Kidney glomerular epithelial cell (primary cell): Measurements from ENCODE around the gene PDE6A.
A peak's percentile ranks its signal among the peaks of the same experiment; 100 is the strongest.
"Not testable (repeated sequence)": the region's sequence is repeated elsewhere in the genome, so short reads cannot be mapped to it uniquely, and the experiment has no call there.

ENCODE experiments used
- DNase-seq: peaks from one replicate; lab custom pipeline; 2025; lab: John Stamatoyannopoulos, UW

Gene PDE6A

DNA sequence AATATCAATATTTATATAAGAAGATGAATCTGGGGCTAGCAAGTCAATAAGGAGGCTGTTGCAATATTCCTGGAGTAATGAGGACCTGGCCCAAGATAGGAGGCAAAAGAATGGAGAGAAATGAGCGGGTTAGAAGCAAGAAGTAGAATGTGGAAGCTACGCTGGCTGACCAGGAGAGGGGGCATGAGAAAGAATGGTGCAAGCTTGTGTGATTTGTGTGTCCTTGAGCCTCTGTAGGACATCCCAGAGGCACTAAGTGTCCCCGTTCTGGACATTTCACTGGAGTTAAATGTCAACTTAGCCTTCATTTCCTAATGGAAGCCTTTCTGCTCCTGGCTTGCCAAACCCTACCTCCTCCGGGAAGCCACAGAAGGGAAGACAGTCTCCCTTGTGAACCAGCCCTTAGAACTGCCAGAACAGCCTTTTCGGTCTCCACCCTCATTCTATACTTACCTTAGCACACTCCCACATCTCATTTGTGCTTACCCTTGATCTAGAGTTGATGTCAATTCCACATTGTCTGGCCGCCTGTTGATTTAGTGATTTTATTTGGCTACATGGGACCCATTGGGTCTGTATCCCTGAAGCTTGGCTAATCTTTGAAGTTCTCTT is 6.7 kb upstream of the PDE6A start:
- DNase-seq, result no peak

DNA sequence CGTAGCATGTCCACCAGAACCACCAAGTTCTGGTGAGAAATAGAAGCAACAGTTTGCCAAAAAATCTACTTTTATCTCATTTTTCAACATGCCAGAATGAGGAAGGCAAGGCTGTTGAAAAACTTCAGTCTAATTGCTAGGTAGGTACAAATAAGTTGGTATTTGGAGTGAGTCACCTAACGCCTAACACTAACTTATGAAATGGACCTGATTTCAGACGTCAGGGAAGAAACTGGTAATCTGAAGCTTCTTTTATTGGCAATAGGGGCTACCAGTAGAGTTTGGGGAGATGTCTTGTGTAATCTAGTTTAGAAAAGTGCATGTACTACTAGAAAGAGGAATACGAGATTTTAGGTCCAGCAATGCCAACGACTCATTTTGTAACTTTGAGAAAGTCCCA is 4.4 kb upstream of the PDE6A start:
- DNase-seq, result no peak

DNA sequence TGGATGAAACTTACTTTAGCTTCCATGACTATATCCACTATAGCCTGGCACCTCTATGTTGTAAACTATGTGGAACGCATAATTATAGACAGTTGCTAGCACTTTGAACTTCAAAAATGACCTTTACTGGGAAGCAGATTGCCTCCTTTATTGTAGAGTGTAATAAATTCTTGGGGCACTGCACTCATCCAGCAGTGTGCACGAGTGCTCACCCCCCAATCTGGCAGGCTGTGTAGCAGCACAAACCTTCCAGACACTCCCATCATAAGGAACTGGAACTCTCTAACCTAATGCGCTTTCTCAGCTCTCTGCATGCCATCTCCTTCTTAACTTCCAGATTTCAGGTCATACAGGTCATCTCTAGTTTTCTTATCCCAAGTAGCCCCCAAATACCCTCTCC is 1.5 kb upstream of the PDE6A start:
- DNase-seq, result no peak

DNA sequence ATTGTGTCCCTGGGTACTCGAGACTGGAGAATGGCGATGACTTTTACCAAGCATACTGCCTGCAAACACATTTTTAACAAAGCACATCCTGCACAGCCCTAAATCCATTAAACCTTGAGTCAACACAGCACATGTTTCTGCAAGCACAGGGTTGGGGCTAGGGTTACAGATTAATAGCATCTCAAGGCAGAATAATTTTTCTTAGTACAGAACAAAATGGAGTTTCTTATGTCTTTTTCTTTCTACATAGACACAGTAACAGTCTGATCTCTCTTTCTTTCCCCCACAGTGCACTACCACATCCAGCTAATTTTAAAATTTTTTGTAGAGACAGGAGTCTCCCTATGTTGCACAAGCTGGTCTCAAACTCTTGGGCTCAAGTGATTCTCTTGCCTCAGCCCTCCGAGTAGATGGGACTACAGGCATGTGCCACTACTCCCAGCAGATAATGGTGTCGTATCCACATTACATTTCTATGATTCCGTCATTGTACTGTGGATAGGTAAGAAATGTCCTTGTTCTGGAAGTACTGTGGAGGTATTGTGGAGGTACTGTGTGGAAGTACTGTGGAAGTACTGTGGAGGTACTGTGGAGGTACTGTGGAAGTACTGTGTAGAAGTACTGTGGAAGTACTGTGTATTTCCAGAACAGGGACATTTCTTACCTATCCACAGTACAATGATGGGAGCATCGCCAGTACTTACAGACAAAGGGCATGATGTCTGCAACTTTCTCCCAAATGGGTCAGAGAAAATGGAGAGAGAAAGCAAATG is 1.2 kb downstream of the PDE6A start:
- not testable (repeated sequence) for DNase-seq

DNA sequence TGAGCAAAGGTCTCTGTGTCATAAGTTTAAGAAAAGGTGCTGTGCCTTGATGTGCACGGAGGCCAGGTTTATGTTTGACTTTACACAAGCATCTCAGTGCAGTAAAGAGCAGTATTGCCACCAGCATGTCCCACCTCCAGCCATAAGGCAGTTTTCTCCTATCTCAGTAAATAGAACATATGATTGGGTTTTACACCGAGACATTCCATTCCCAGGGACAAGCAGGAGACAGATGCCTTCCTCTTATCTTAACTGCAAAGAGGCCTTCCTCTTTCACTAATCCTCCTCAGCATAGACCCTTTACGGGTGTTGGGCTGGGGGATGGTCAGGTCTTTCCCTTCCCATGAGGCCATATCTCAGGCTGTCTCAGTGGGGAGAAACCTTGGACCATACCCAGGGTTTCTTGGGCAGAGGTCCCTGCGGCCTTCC is 1.8 kb downstream of the PDE6A start:
- DNase-seq, result not testable (repeated sequence)

DNA sequence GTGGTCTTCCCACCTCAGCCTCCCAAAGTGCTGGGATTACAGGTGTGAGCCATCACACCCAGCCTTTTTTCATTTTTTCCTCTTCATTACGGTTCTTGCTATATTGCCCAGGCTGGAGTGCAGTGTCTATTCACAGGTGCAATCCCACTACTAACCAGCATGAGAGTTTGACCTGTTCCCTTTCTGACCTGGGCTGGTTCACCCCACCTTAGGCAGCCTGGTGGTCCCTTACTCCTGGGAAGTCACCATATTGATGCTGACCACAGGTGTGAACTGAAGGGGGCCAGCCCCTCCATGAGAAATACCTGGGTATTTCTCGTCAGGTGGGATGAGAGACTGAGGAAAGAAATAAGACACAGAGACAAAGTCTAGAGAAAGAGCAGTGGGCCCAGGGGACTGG is 2.4 kb downstream of the PDE6A start:
- DNase-seq, result no peak

DNA sequence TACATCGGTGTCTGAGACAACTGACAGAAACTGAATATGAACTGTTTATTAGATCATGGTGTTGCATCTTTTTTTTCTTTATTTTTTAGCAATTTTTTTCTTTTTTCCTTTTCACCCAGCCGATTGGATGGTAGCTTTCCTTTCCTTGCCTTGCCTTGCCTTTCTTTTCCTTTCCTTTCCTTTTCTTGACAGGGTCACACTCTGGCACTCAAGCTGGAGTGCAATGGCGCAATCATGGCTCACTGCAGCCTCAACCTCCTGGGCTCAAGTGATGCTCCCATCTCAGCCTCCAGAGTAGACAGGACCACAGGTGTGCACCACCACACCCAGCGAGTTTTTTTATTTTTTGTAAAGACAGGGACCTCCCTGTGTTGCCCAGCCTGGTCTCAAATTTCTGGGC is 2.8 kb downstream of the PDE6A start:
- no peak for DNase-seq

DNA sequence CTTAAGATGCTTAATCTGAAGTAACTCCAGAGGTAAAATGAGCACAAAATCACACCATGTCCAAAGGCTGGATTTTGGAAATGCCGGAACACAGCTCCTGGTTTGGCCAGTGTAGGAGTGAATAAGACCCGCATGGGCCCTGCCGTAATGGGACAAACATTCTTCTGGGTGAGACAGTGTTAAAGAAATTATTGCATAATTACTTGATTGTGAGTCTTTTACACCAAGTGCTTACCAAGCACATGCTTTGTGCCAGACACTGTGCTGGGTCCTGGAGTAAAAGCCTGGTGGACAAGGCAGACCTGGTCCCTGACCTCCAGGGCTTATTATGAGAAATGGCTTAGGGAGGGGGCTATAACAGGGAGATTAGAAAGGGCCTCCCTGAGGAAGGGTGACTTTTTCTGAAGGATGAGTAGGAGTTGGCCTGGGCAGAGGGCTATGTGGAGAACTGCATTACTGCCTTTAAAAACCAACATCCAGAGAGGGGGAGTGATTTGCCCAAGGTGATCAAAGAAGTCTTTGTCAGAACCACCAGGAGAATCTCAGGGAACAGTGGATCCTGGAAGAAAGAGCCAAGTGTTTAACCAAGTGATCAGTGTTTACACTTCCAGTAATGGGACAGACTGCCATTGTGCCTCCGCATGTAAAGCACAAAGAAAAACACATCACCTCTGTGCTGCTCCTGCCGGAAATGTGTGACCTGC is 3.5 kb downstream of the PDE6A start:
- no peak for DNase-seq

DNA sequence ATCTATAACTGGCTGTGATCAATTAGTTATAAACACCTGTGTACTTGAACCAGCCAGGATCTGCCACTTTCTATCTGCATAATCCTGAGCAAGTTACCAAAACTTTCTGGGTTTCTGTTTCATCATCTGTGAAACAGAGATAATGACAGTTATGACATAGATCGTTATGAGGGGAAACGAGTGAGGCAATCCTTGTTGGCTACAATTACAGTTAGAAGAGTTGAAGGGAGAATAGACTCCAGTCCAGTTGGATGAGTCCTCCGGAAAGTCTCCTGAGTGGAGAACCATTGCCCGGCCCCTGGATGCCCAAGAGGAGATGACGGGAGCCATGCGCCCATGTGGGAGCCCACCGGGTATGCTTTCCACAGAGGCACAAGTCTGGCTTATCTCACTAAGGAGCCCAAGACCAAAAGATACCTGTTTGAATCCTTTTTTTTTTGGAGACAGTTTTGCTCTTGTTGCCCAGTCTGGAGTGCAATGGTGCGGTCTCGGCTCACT is 4.5 kb downstream of the PDE6A start:
- no peak for DNase-seq

DNA sequence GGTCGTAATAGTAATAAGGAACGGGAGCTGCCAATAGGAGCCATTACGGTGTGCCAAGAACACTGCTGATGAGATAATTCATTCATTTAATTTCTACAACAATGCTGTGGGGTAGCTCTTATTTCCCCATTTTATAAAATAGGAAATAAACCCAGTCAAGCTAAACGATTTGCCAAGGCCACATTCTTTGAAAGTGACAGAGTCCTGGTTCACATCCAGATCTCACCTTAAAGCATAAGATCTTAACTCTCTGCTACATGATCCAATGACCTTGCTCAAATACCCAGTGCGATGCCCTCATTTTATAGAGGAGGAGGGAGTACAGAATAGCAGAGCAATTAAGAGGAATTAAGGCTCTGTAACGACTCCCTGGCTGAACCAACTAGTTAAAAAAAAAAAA is 5.0 kb downstream of the PDE6A start:
- DNase-seq, result peak; percentile 46

DNA sequence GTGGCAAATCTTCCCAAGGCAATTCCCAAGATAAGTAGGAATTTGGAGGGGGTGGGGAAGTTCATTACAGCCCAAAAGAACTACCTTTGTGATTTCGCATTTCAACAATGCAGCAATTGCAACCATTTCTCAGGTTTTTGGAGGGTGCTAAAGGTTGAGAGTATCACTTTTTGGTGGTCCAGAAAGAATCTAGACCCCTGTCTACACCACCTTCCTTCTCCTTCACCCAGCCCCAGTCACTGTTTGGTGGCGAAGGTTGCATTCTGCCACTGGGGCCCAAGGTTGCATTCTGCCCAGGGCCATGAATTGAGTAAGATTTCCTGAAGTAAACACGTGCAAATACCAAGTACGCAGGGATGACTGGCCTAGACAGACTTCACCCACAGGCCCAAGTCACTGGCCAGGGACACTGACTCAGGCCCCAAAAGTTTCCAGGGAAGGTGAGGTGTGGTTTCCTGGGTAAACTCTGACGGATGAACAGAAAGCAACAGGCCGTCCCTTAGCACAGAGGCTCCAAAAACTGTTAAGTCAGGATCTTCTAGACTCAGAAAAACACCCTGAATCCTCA is 5.7 kb downstream of the PDE6A start:
- peak; percentile 82 for DNase-seq

DNA sequence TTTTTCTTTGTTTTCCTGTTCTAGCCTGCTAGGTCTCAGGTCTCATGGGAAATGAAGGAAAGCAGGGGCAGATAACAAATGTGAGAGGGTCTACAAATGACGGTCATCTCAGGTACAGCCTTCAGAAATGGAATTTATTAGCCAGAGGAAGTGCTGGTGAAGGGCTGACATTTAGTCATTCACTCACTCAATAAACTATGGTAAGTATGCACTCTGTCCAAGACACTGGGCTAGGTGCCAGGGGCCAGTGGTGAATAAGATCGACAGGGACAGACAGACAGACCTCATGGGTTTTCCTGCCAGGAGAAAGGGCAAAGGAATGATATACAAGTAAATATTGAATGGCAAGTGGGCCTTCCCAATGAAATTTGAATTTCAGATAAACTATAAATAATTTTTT is 6.3 kb downstream of the PDE6A start:
- DNase-seq, result peak; percentile 52

DNA sequence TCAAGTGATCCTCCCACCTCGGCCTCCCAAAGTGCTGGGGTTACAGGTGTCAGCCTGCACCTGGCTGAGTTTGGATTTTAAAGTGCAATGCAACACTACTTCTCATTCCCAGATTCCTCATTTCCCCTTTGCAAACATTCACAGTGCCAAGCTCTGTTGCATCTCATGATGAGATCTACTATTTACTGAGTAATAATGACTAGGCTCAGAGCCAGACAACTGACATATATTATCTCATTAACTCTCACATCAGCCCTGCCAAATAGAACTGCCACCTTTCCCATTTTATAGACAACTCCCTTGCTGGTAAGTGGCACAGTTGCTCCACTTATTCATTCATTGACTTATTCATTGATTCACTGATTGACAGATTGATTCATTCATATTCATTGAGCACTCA is 7.0 kb downstream of the PDE6A start:
- peak; percentile 16 for DNase-seq

DNA sequence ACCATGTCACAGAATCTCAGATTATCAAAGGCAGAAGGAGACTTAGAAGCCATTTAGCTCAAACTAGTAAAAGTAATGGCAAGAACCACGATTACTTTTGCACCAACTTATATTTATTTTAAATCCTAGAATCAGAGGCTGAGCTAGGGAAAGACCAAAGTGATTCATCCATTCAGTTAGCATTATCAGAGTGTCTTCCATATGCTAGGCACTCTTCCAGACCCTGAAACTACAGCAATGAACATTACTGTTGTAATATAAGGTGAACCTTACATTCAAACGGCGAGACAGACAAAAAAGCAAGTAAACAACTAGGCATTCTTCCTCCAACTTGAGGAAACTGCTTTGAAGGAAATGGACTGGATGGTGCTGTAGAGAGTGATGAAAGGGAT is 7.9 kb downstream of the PDE6A start:
- DNase-seq, result no peak

DNA sequence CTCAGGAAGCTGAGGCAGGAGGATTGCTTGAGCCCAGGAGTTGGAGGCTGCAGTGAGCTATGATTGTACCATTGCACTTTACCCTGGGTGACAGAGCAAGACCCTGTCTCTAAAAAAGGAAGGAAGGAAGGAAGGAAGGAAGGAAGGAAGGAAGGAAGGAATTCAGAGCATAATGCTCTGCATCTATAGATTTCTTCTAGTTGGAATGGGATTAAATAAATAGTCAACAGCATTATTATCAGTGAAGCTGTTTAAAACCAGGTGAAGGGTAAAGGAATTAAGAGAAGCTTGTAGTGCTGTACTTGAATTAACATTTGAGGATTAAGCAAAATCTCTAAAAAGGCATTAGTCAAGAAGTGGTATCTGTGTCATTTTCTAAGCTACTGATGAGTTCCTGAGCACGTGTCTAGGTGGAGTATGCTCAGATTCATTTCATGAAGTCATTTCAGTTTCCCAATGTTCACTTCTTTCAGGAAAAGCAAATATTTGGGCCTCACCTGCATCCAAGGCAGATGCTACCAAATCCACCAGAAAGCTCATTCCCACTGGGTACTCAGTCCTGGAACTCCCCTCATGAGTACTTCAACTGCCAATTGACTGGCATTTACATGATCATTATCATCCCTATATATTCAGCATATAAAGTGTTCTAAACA is 8.4 kb downstream of the PDE6A start:
- DNase-seq, result no peak

DNA sequence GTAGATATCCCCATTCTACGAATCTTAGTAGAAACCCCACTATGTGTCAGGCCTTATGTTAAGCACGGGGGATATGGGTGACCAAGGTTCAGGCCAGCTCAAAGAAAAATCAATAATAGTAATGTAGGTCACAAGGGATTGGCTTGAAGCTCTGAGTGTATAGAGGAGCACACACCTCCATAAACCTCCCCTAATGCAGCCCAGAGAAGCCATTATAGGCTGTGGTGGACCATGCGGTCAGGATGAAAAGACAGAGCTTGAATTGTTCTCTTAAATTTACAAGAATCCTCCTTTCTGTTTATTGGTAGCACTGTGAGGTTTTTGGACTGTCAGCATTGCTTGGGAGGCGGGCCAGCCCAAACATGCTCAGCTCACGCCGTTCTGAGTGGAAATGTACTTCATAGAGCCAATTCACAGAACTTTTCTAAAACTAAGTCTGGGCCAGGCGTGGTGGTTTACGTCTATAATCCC is 9.1 kb downstream of the PDE6A start:
- no peak for DNase-seq

DNA sequence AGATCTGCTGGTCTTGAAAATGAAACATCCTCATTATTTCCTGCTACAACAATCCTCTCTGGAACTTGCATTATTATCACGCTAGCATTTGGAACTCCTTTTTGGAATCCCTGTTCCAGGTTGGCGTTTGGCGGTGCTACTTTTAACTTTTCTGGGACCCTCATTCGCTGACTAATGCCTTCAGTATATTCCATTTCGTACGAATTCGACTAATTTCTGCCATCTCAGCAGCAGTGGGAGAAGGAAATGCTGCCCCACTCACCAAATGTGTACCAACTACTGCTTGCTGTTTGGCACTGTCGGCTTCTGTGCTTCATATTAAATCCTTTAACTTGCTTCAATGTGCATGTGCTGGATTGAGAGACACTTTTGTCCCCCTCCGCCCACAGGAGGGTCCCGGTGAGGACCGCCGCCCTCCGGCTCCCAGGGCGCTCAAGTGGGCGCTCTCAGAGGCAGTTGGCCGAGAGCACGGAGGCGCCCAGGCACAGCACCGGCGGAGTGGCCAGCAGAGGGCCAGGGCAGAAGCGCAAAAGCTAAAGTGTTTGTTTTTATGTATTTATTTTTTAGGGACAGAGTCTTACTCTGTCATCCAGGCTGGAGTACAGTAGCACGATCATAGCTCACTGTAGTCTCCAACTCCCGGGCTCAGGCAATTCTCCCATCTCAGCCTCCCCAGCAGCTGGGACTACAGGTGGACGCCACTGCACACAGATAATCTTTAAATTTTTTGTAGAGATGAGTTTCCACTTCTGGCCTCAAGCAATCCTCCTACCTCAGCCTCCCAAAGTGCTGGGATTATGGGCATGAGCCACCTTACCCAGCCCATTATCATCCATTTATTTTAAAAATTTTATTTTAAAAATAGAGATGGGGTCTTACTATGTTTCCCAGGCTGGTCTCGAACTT is 11.9 kb downstream of the PDE6A start:
- no peak for DNase-seq

DNA sequence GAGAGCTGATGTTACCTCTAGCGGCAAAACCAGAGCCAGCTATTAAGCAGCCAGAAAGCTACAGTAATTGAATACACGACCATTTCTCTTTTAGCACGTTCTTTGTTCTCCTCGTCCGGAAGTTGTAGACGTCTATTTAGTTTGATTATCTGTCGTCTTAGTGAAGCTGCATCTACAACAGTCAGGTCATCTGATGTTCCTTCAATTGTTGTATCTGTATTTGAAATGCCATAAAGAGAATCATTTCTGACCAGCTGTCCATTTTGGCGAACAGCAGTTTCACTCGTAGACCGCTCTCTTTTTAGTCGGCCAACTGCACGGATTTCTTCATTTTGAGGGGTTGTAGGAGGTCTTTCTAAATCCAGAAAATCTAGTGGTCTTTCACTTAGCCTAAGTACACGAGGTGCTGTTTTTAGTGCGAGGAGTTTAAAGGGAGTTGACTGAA is 12.6 kb downstream of the PDE6A start:
- DNase-seq, result no peak

DNA sequence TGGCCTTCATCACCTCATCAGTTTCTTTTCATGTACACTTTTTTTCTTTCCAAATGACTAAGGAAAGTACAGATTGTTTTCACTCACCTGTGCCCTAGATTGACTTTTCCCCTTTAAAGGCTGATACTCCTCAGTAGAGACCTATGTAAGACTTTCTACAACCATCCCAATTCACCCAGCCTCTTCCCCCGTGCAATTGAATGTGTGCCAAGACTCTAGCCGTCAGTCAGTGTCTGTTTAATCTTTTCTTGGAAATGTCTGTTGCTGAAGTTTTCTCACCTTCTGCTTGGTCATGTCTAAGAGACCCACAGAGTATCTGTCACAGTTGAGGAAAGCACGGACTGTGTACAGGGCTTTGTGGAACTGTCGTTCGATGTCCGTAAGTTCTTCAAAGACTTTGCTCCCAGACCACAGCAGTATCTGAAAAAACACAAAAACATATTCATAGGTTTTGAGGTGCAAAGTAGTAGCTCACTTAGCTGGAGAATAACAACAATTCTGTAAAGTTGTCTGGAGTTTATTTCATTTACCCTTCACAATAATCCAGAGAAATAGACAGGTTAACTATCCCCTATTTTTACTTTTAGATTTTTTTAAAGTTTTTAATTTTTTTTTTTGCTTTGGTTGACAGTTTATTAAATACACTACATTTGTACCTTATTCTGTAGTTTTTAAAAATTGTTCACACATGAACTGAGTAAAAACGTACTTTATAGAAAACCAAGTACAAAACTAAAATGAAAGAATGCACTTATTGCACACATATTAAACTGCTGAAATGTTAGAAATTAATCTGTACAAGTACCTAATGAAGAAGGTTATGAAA is 13.6 kb downstream of the PDE6A start:
- DNase-seq, result no peak
